ENCODE results near the gene HEXIM2. TPM values are rescaled to one million over a fixed set of nuclear protein-coding genes. Genes with fewer than 3 reads are reported as not detected.

The HEXIM2 gene
- total RNA-seq, 1 experiment from 2014 or later: 16.3 TPM

DNA sequence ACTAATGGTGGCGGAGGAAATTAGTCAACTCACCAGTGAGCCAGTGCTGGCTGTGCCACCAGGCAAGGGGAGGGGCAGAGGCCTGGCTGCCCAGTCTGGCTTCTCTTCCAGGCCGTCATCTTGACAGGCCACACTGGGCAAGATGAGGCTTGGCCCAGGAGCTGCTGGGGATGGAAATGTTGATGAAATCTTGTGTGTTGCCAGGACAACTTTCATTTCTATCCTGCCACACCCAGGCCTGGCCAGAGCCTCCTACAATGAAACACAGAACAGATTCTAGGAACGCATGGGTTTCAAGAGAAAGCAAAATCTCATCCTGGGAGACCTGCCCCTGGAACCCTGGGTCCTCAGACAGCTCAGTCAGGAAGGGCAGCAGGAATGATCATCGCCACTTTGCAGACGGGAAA lies 9.3 kb downstream of the HEXIM2 start:
- peak overlapping the region; percentile 63 for H3K4me3 Mint-ChIP-seq (ENCODE audit: low read depth, unreplicated experiment)
- peaks cover 56% of the 10 kb centered on the region for H3K4me1 Mint-ChIP-seq (ENCODE audit: low read depth, unreplicated experiment)
- peak overlapping the region; percentile 96 for H3K27ac Mint-ChIP-seq (ENCODE audit: unreplicated experiment)
- peaks cover 49% of the 10 kb centered on the region for H3K36me3 Mint-ChIP-seq (ENCODE audit: insufficient read depth, unreplicated experiment)
- CTCF ChIA-PET: interaction anchor here (0.6 to 4.3 kb wide), 9 partner anchors 11 to 48 kb away, joined by 3 to 96 read pairs (median 26); partner anchors contain the start of genes ACBD4, HEXIM1 and HEXIM2
- DNase-seq: peak; percentile 84
- TF ChIP-seq CTCF (IDR thresholded peaks at IDR 0.05; ENCODE audit: unreplicated experiment): no peak
- no TSS peak for BruUV-seq (replicated peaks)
- intact Hi-C loops (cut with micrococcal nuclease; ENCODE audit: unreplicated experiment): no loop called here
- H3K9me3 Mint-ChIP-seq (ENCODE audit: low read depth, unreplicated experiment): no peaks in the 10 kb centered on the region
- H3K27me3 Mint-ChIP-seq (ENCODE audit: unreplicated experiment): no peaks in the 10 kb centered on the region

DNA sequence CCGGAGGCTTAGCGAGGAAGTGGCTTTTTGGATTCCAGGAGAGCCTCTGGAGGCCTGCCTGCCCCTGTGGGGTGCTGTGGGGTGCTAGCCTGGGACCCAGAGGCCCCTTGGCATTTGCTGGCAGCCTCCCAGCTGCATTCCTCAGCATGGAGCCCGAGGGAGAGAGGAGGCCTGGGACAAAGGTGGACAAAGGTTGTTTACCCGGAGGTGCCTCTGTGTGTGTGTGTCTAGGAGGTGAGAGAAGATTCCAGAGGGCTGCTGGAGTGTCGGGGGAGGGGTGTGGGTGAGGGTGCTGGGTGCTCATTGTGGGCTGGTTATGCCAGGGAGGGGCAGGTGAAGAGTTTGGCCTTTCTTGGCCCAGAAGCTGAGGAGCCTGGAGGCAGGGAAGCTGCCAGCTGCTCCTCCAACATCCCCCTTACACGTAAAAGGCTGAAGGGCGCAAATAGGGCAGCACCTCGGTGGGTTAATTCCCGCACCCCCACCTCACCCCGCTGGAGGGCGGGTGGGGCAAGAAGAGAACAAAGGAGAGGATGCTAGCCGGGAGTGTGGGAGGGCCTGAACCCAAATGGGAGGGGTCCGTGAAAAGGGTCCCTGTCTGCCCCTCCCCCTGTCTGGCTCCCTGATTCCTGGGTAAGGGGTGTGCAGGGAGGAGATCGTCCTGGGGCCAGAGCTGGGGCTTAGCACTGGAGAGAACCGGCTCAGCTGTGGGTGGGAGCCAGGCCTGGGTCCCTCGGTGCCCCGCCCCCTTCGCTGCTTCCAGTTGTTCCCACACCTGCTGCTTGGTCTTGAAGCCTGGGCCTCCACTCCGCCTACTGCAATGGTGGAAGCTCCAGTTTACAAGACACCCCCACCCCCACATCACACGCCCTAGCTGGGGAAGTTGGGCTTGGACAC lies 9.9 kb downstream of the HEXIM2 start:
- H3K4me3 Mint-ChIP-seq (ENCODE audit: low read depth, unreplicated experiment): peak overlapping the region; percentile 63
- TSS peak; percentile 31 for BruUV-seq (replicated peaks)
- TF ChIP-seq CTCF (IDR thresholded peaks at IDR 0.05; ENCODE audit: unreplicated experiment): peak; percentile 19
- intact Hi-C loops (cut with micrococcal nuclease; ENCODE audit: unreplicated experiment): loop anchor here (1.0 to 2.0 kb wide), 3 partner anchors 23 to 36 kb away; partner anchors contain the start of genes ACBD4 and HEXIM1
- no peaks in the 10 kb centered on the region for H3K9me3 Mint-ChIP-seq (ENCODE audit: low read depth, unreplicated experiment)
- peak; percentile 89 for DNase-seq
- H3K36me3 Mint-ChIP-seq (ENCODE audit: insufficient read depth, unreplicated experiment): peaks cover 49% of the 10 kb centered on the region
- peak overlapping the region; percentile 96 for H3K27ac Mint-ChIP-seq (ENCODE audit: unreplicated experiment)
- CTCF ChIA-PET: interaction anchor here (1.0 to 4.3 kb wide), 10 partner anchors 11 to 110 kb away, joined by 3 to 96 read pairs (median 18); partner anchors contain the start of genes ACBD4, HEXIM1, HEXIM2 and NMT1
- H3K27me3 Mint-ChIP-seq (ENCODE audit: unreplicated experiment): no peaks in the 10 kb centered on the region
- peaks cover 62% of the 10 kb centered on the region for H3K4me1 Mint-ChIP-seq (ENCODE audit: low read depth, unreplicated experiment)

DNA sequence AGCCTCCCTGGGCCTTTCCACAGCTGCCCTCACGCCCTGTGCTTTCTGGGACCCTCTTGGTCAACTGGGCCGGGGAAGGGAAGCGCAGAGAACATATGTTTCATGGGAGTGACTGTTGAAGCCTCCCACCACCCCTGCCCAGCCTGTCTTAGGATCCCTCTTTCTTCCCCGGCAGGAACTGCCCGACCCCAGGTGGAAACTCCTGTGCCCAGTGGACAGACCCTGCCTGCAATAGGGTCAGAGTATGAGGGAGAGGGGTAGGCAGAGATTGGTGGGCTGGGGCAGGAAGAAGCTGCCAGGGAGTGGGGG lies 10.5 kb downstream of the HEXIM2 start:
- no peak for DNase-seq
- no TSS peak for BruUV-seq (replicated peaks)
- CTCF ChIA-PET: interaction anchor here (0.7 to 4.3 kb wide), 11 partner anchors 11 to 1745 kb away, joined by 4 to 96 read pairs (median 11); partner anchors contain the start of genes ACBD4, HEXIM1, HEXIM2 and NMT1
- intact Hi-C loops (cut with micrococcal nuclease; ENCODE audit: unreplicated experiment): loop anchor here (1.0 to 2.0 kb wide), 3 partner anchors 24 to 37 kb away; partner anchors contain the start of genes ACBD4 and HEXIM1
- H3K27me3 Mint-ChIP-seq (ENCODE audit: unreplicated experiment): no peaks in the 10 kb centered on the region
- no peaks in the 10 kb centered on the region for H3K9me3 Mint-ChIP-seq (ENCODE audit: low read depth, unreplicated experiment)
- H3K36me3 Mint-ChIP-seq (ENCODE audit: insufficient read depth, unreplicated experiment): peaks cover 49% of the 10 kb centered on the region
- peak overlapping the region; percentile 63 for H3K4me3 Mint-ChIP-seq (ENCODE audit: low read depth, unreplicated experiment)
- peak overlapping the region; percentile 96 for H3K27ac Mint-ChIP-seq (ENCODE audit: unreplicated experiment)
- TF ChIP-seq CTCF (IDR thresholded peaks at IDR 0.05; ENCODE audit: unreplicated experiment): no peak
- peaks cover 62% of the 10 kb centered on the region for H3K4me1 Mint-ChIP-seq (ENCODE audit: low read depth, unreplicated experiment)

DNA sequence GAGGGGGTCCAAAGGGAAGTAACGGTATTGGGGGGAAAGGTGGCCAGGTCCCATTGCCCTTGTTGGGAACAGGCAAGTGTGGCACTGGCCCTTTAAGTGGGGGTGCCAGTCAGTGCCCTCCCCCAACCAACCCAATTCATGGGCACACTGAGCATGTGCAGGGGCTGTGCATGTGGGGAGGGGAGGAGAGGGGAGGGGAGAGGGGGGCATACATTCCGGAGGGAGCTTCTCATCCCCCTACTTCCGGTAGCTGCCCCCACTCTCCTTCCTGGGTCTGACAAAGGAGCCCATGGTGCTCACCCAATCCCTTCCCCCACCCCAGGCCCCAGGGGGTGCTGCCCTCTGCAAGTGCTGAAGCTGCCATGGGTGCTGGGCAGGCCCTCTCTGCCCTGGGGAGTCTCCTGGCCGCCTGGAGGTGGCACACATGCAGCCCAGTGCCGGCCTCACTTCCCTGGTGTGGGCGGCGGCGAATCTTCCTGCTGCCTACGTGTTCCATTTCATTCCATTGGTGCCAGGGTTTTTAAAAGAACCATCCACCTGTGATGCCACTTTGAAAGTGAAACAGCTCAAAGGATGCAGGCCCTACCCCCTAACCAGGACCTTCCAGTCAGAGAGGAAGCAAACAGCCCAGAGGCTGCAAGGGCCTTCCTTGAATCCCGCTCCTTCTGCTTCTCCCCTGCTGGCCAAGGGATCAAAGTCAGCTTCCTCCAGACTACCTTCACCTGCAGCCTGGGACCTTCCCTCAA lies 11.0 kb downstream of the HEXIM2 start:
- H3K9me3 Mint-ChIP-seq (ENCODE audit: low read depth, unreplicated experiment): no peaks in the 10 kb centered on the region
- peak; percentile 28 for TF ChIP-seq CTCF (IDR thresholded peaks at IDR 0.05; ENCODE audit: unreplicated experiment)
- H3K36me3 Mint-ChIP-seq (ENCODE audit: insufficient read depth, unreplicated experiment): peaks cover 49% of the 10 kb centered on the region
- peak overlapping the region; percentile 63 for H3K4me3 Mint-ChIP-seq (ENCODE audit: low read depth, unreplicated experiment)
- CTCF ChIA-PET: interaction anchor here (0.7 to 4.3 kb wide), 13 partner anchors 10 to 1744 kb away, joined by 3 to 96 read pairs (median 7); partner anchors contain the start of genes ACBD4, HEXIM1, HEXIM2 and NMT1
- TSS peak; percentile 54 for BruUV-seq (replicated peaks)
- H3K27me3 Mint-ChIP-seq (ENCODE audit: unreplicated experiment): no peaks in the 10 kb centered on the region
- peak; percentile 99 for DNase-seq
- peaks cover 62% of the 10 kb centered on the region for H3K4me1 Mint-ChIP-seq (ENCODE audit: low read depth, unreplicated experiment)
- intact Hi-C loops (cut with micrococcal nuclease; ENCODE audit: unreplicated experiment): loop anchor here (1.0 to 2.0 kb wide), 3 partner anchors 24 to 37 kb away; partner anchors contain the start of genes ACBD4 and HEXIM1
- peak overlapping the region; percentile 96 for H3K27ac Mint-ChIP-seq (ENCODE audit: unreplicated experiment)
